HG02763 (cell line): ENCODE measurements around the gene MCF2L2.
A peak's percentile ranks its signal among the peaks of the same experiment; 100 is the strongest.
"Not testable (repeated sequence)": the region's sequence is repeated elsewhere in the genome, so short reads cannot be mapped to it uniquely, and the experiment has no call there.

ENCODE experiments used
- ATAC-seq: cut with Tn5 transposase; IDR thresholded peaks from one replicate; pipeline ENCODE4 v1.9.1; 2021; ENCODE audit warnings: mild to moderate bottlenecking, moderate library complexity; ENCODE audit not compliant: unreplicated experiment

Gene MCF2L2

GRCh38 chr3:183428447-183429211 is at the start of gene MCF2L2:
TSS of gene MCF2L2 (minus strand) at chr3:183428619. CDS start at chr3:183427977, 642 bp downstream.
- ATAC-seq, result peak; percentile 70

GRCh38 chr3:183477801-183478456 is 49.5 kb upstream of the MCF2L2 start:
- ATAC-seq, result no peak

GRCh38 chr3:183475764-183476162 is 47.3 kb upstream of the MCF2L2 start:
- ATAC-seq, result not testable (repeated sequence)

- ATAC-seq, result no peak
Observed at GRCh38 chr3:183475016-183475763, 46.8 kb upstream of the MCF2L2 start.

- ATAC-seq, result no peak
Observed at GRCh38 chr3:183473969-183474368, 45.5 kb upstream of the MCF2L2 start.

GRCh38 chr3:183472155-183472554 is 43.7 kb upstream of the MCF2L2 start:
- no peak for ATAC-seq

GRCh38 chr3:183468424-183468823 is 40.0 kb upstream of the MCF2L2 start:
- no peak for ATAC-seq

- no peak for ATAC-seq
Observed at GRCh38 chr3:183466575-183466974, 38.2 kb upstream of the MCF2L2 start.

GRCh38 chr3:183465710-183466109 is 37.3 kb upstream of the MCF2L2 start:
- ATAC-seq, result not testable (repeated sequence)

GRCh38 chr3:183464480-183464879 is 36.1 kb upstream of the MCF2L2 start:
- no peak for ATAC-seq

GRCh38 chr3:183460081-183461055 is 31.9 kb upstream of the MCF2L2 start:
- no peak for ATAC-seq

- ATAC-seq, result no peak
Observed at GRCh38 chr3:183455089-183455488, 26.7 kb upstream of the MCF2L2 start.

GRCh38 chr3:183454064-183454463 is 25.6 kb upstream of the MCF2L2 start:
- no peak for ATAC-seq

GRCh38 chr3:183449791-183450190 is 21.4 kb upstream of the MCF2L2 start:
- ATAC-seq, result no peak

GRCh38 chr3:183449391-183449790 is 21.0 kb upstream of the MCF2L2 start:
- ATAC-seq, result no peak

- ATAC-seq, result no peak
Observed at GRCh38 chr3:183448369-183449128, 20.1 kb upstream of the MCF2L2 start.

GRCh38 chr3:183447206-183448001 is 19.0 kb upstream of the MCF2L2 start:
- ATAC-seq, result peak; percentile 59

GRCh38 chr3:183446838-183447205 is 18.4 kb upstream of the MCF2L2 start:
- no peak for ATAC-seq

- no peak for ATAC-seq
Observed at GRCh38 chr3:183444748-183445147, 16.3 kb upstream of the MCF2L2 start.
